IPS-18c (cell line): ENCODE results near the gene SECISBP2L.

Experiments
- H3K4me3 ChIP-seq: 2 replicates; pipeline ENCODE4 v1.7.0; 2013; ENCODE audit warnings: low read depth, mild to moderate bottlenecking, low read length, moderate library complexity; ENCODE audit not compliant: insufficient read depth
- H3K9me3 ChIP-seq: one replicate; pipeline ENCODE4 v1.6.1; 2013; ENCODE audit warnings: mild to moderate bottlenecking, low read length, moderate library complexity; ENCODE audit not compliant: control insufficient read depth, insufficient read depth

Gene SECISBP2L

GRCh38 chr15:49036650-49037545, 9.3 kb downstream of the SECISBP2L start:
- H3K4me3 ChIP-seq, result no peak overlapping the region
- H3K9me3 ChIP-seq, result no peaks in the 10 kb centered on the region

- H3K9me3 ChIP-seq, result no peaks in the 10 kb centered on the region
- no peak overlapping the region for H3K4me3 ChIP-seq
These were observed 10.4 kb downstream of the SECISBP2L start for GRCh38 chr15:49035825-49036224.

- H3K4me3 ChIP-seq, result no peak overlapping the region
- no peaks in the 10 kb centered on the region for H3K9me3 ChIP-seq
These were observed 13.6 kb downstream of the SECISBP2L start for GRCh38 chr15:49032601-49033145.

GRCh38 chr15:49031804-49032203, 14.4 kb downstream of the SECISBP2L start:
- Histone ChIP-seq H3K9me3 (no peaks in the 10 kb centered on the region), H3K4me3 (no peak overlapping the region)

- H3K9me3 ChIP-seq, result no peaks in the 10 kb centered on the region
- no peak overlapping the region for H3K4me3 ChIP-seq
These were observed 19.5 kb downstream of the SECISBP2L start for GRCh38 chr15:49026700-49027099.

- Histone ChIP-seq H3K4me3 (no peak overlapping the region), H3K9me3 (no peaks in the 10 kb centered on the region)
These were observed 21.4 kb downstream of the SECISBP2L start for GRCh38 chr15:49024840-49025239.

- no peaks in the 10 kb centered on the region for H3K9me3 ChIP-seq
- no peak overlapping the region for H3K4me3 ChIP-seq
These were observed 22.9 kb downstream of the SECISBP2L start for GRCh38 chr15:49023354-49023753.

- H3K9me3 ChIP-seq, result no peaks in the 10 kb centered on the region
- H3K4me3 ChIP-seq, result no peak overlapping the region
These were observed 30.4 kb downstream of the SECISBP2L start for GRCh38 chr15:49015896-49016295.

- no peaks in the 10 kb centered on the region for H3K9me3 ChIP-seq
- H3K4me3 ChIP-seq, result no peak overlapping the region
These were observed 46.9 kb downstream of the SECISBP2L start for GRCh38 chr15:48999314-48999713.

GRCh38 chr15:48996276-48996675, 50.0 kb downstream of the SECISBP2L start:
- Histone ChIP-seq H3K4me3 (no peak overlapping the region), H3K9me3 (no peaks in the 10 kb centered on the region)

- no peaks in the 10 kb centered on the region for H3K9me3 ChIP-seq
These were observed 52.9 kb downstream of the SECISBP2L start for GRCh38 chr15:48993380-48993779.

GRCh38 chr15:48992545-48992944, 53.7 kb downstream of the SECISBP2L start:
- no peaks in the 10 kb centered on the region for H3K9me3 ChIP-seq
- H3K4me3 ChIP-seq, result no peak overlapping the region

More at GRCh38 chr15:48993380-48993779, 52.9 kb downstream of the SECISBP2L start:
- no peak overlapping the region for H3K4me3 ChIP-seq

GRCh38 chr15:48992096-48992495, 54.1 kb downstream of the SECISBP2L start:
- no peaks in the 10 kb centered on the region for H3K9me3 ChIP-seq
- no peak overlapping the region for H3K4me3 ChIP-seq

- Histone ChIP-seq H3K9me3 (no peaks in the 10 kb centered on the region), H3K4me3 (no peak overlapping the region)
These were observed 57.1 kb downstream of the SECISBP2L start for GRCh38 chr15:48989170-48989569.

GRCh38 chr15:48987142-48987541, 59.1 kb downstream of the SECISBP2L start:
- Histone ChIP-seq H3K4me3 (no peak overlapping the region), H3K9me3 (no peaks in the 10 kb centered on the region)

- Histone ChIP-seq H3K4me3 (no peak overlapping the region), H3K9me3 (no peaks in the 10 kb centered on the region)
These were observed 60.0 kb downstream of the SECISBP2L start for GRCh38 chr15:48986240-48986639.

GRCh38 chr15:48985516-48985915, 60.7 kb downstream of the SECISBP2L start:
- Histone ChIP-seq H3K9me3 (no peaks in the 10 kb centered on the region), H3K4me3 (no peak overlapping the region)

- no peaks in the 10 kb centered on the region for H3K9me3 ChIP-seq
These were observed 61.4 kb downstream of the SECISBP2L start for GRCh38 chr15:48984811-48985352.

More at GRCh38 chr15:48984811-48985352, 61.4 kb downstream of the SECISBP2L start:
- no peak overlapping the region for H3K4me3 ChIP-seq
